GM15510 (cell line): ENCODE results near the gene SEMA4D.
A peak's percentile ranks its signal among the peaks of the same experiment; 100 is the strongest.

ENCODE experiments used
- POLR2A ChIP-seq: IDR thresholded peaks from 3 replicates; pipeline ENCODE4 v1.6.1; 2011; ENCODE audit warnings: borderline replicate concordance; ENCODE audit not compliant: insufficient read length; ENCODE audit errors: extremely low read depth

Gene SEMA4D

GRCh38 chr9:89522261-89522958 lies 24.5 kb upstream of the SEMA4D start:
- peak; percentile 39 for TF ChIP-seq POLR2A

DNA sequence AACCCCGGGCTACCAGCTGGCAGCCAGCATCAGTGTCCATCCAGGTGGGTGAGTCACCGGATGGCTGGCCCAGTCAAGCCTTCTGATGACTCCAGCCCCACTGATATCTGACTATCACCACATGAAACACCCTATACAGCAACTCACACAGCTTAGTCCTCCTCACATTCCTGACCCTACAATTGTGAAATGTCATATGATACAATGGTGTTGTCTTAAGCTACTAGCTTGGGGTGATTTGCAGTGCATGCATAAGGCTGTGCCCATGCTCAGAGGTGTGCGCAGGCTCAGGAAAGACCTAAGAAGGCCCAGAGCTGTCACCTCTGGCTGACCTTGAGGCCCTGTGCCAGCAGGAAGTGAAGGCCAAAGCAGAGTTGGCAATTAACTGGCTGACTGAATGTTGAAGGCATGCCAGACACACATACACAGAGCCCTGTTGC lies 21.5 kb upstream of the SEMA4D start:
- no peak for TF ChIP-seq POLR2A

DNA sequence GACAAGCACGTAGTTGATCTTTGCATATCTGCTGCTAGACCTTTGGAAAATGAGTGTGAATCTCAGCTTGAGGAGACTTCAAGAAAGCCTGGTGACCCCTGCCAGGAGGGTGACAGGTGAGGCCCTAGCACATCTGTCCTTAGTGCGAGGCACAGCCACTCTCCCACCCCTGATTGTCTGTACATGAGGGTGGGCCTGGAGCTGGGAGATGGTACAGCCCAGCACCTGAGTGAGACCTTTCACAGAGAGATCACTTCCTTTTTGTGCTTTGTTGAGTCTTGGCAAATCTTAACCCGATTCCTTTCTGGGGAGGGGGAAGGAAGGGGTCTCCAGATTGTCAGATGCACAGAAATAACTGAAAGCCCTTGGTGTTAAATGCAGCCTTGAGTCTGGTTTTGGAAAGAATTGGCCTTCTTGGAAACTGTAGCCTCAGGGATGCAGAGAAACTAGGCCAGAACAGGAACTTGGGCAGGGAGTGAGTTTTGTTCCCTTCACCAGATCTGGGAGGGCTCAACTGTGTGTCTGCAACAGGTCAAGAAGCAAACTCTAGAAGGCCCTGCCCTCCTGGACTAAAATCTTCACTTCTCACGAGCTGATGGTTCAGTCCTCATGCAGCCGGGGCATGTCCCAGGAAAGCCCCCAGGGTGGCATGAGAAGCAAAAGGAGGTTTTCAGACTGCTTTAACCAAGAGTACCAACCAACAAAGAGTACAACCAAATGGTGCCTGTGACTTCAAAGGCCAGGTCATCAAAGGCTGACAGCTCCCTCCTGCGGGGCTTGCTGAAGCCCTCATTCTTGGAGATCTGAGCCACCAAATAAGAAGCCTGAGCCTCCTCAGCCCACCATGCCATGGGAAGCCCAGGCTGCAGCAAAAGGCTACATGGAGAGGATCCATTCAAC lies 20.8 kb upstream of the SEMA4D start:
- no peak for TF ChIP-seq POLR2A

- TF ChIP-seq POLR2A: no peak
Observed at GRCh38 chr9:89515416-89515815, 17.5 kb upstream of the SEMA4D start.

GRCh38 chr9:89514956-89515355 lies 17.0 kb upstream of the SEMA4D start:
- no peak for TF ChIP-seq POLR2A

- no peak for TF ChIP-seq POLR2A
Observed at GRCh38 chr9:89514337-89514736, 16.4 kb upstream of the SEMA4D start.

- TF ChIP-seq POLR2A: no peak
Observed at GRCh38 chr9:89513837-89514236, 15.9 kb upstream of the SEMA4D start.

GRCh38 chr9:89512382-89512781 lies 14.5 kb upstream of the SEMA4D start:
- TF ChIP-seq POLR2A: no peak

DNA sequence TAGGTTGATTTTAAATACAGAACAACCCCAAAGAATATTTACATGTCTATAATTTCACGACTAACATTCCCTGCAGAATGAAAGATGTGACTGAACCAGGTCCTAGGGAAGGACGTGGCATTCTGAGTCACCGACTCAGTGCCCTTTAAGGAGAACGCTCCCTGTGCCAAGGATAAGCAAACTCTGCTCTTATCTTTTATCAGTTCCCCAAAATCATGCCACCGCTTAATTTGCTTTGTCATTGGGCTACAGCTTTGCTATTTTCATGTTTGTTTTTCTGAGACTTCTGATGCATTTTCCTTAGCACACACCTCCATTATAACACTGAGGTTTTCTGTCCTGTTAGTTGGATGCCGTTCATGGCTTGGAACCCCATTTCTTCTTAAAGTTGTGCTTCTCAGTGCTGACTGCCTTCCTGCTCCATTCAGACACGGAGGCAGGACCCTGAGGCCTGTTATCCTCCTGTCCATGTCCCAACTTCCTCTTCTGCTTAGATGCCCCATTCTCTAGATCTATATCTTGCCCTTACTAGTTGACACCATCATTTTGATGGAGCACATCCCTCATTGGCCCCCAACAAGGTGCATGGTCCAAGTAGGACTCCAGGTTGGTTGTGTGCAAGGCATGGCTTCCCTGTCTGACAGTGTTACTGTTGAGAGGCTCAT lies 11.2 kb upstream of the SEMA4D start:
- TF ChIP-seq POLR2A: no peak

DNA sequence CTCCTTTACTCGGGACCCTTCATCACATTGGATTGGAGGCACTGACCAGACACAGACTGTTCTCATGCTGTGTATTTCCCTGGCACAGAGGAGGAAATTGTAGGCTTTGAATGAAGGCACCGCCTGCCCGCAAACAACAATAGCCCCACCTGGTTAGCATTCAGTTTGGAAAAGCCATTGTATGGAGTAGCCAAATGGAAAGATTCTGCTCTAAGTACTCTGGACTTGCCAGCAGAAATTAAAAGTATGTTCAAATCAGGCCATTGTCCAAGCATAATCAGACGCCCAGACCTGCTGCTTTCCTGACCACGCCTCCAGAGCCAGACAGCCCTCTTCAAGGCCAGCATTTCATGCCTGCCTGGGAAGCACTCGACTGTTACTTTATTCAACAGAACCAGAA lies 8.0 kb upstream of the SEMA4D start:
- TF ChIP-seq POLR2A: no peak

- TF ChIP-seq POLR2A: no peak
Observed at GRCh38 chr9:89505048-89505447, 7.1 kb upstream of the SEMA4D start.

DNA sequence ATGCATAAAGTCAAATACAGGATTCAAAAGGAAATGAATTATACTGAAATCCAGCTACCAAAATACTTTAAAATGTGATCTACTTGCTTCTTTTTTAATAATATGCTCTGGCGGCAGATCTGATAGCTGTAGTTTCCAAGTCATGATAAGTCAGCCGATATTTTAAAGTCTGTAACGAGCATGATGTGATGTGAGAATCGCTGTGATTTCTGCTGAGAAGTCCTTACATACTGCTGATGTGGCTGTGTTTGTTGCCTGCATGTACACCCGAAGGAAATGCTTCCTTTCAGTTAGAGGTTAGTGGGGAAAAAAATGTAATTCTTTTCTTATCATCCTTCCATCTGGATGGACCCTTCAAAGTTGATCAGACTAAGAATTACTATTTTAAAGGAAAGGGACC lies 4.8 kb upstream of the SEMA4D start:
- no peak for TF ChIP-seq POLR2A

- no peak for TF ChIP-seq POLR2A
Observed at GRCh38 chr9:89502038-89502601, 4.2 kb upstream of the SEMA4D start.

- no peak for TF ChIP-seq POLR2A
Observed at GRCh38 chr9:89501311-89501898, 3.5 kb upstream of the SEMA4D start.
